Astrocyte of the spinal cord (primary cell): Measurements from ENCODE around the gene LDHB.

Source experiments
- DNase-seq: peaks from one replicate; pipeline ENCODE4 v3.0.0; 2011; ENCODE audit warnings: low read depth, low spot score
- H3K4me3 ChIP-seq: 2 replicates; pipeline ENCODE4 v1.5.1; 2011; ENCODE audit warnings: low read depth, mild to moderate bottlenecking, low read length, moderate library complexity
- in situ Hi-C: cut with HindIII; loops from 2 replicates; pipeline ENCODE4 v1.10.0; 2017; ENCODE audit warnings: low sequenced_read_pairs
- TF ChIP-seq, protein P1 (sequence below): IDR thresholded peaks from 2 replicates; pipeline ENCODE4 v1.5.1; 2012; ENCODE audit warnings: low read depth, mild to moderate bottlenecking, low read length, inconsistent platforms

The LDHB gene

GRCh38 chr12:21617030-21617429 lies 40.6 kb downstream of the LDHB start:
- in situ Hi-C loops: no loop called here

DNA sequence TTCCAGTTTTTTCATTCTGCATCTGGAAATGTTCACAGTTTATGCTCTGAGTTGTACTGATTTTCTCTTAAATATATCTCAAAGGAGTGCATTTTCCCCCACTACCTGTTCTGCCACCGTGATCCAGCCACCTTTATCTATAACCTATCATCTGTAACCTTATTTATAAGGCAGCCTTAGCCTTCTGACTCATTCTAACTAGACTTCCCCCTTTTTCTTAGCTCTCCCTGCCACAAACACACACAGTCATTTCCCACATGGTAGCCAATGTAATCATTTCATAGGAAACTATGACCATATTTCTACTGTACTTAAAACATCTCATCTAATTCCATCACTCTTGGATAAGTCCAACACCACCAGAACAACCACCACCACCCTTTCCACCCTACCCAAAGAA lies 42.2 kb downstream of the LDHB start:
- DNase-seq: no peak
- TF ChIP-seq, protein P1, sequence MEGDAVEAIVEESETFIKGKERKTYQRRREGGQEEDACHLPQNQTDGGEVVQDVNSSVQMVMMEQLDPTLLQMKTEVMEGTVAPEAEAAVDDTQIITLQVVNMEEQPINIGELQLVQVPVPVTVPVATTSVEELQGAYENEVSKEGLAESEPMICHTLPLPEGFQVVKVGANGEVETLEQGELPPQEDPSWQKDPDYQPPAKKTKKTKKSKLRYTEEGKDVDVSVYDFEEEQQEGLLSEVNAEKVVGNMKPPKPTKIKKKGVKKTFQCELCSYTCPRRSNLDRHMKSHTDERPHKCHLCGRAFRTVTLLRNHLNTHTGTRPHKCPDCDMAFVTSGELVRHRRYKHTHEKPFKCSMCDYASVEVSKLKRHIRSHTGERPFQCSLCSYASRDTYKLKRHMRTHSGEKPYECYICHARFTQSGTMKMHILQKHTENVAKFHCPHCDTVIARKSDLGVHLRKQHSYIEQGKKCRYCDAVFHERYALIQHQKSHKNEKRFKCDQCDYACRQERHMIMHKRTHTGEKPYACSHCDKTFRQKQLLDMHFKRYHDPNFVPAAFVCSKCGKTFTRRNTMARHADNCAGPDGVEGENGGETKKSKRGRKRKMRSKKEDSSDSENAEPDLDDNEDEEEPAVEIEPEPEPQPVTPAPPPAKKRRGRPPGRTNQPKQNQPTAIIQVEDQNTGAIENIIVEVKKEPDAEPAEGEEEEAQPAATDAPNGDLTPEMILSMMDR: no peak
- in situ Hi-C loops: no loop called here
- no peak overlapping the region for H3K4me3 ChIP-seq

More at GRCh38 chr12:21617030-21617429, 40.6 kb downstream of the LDHB start:
- TF ChIP-seq, protein P1: no peak
- DNase-seq: no peak
- no peak overlapping the region for H3K4me3 ChIP-seq

DNA sequence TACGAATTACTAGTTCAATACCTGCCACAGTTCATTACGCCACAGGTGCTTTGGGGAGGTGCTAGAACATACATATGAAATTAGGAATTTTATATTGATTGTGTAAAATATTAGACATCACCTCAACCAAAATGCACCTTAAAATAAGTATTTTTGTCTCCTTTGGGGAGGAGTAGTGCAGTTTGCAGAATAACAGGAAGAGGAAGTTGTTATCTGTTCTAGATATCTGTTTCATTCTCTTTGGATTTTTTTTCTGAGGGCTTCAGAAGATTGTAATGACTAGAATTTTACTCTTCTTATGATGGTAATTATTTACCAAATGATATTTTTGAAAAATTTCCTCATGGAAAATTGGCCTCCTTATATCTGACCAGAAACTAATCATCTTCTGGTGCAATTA lies 43.1 kb downstream of the LDHB start:
- TF ChIP-seq, protein P1: no peak
- no peak overlapping the region for H3K4me3 ChIP-seq
- no peak for DNase-seq
- in situ Hi-C loops: no loop called here

- no peak for DNase-seq
- in situ Hi-C loops: no loop called here
- H3K4me3 ChIP-seq: no peak overlapping the region
- TF ChIP-seq, protein P1: no peak
Measured at GRCh38 chr12:21613931-21614330, 43.7 kb downstream of the LDHB start.

- no peak overlapping the region for H3K4me3 ChIP-seq
- in situ Hi-C loops: no loop called here
- no peak for DNase-seq
- TF ChIP-seq, protein P1: no peak
Measured at GRCh38 chr12:21608196-21608595, 49.4 kb downstream of the LDHB start.

GRCh38 chr12:21607701-21608100 lies 49.9 kb downstream of the LDHB start:
- no peak overlapping the region for H3K4me3 ChIP-seq
- peak; percentile 33 for DNase-seq
- TF ChIP-seq, protein P1: peak; percentile 28
- in situ Hi-C loops: no loop called here

GRCh38 chr12:21606175-21606574 lies 51.5 kb downstream of the LDHB start:
- no peak for DNase-seq
- TF ChIP-seq, protein P1: no peak
- in situ Hi-C loops: no loop called here
- no peak overlapping the region for H3K4me3 ChIP-seq
